ENCODE measurements around the gene ATAT1. TPM values are rescaled to one million over a fixed set of nuclear protein-coding genes. Genes with fewer than 3 reads are reported as not detected.
A peak's percentile ranks its signal among the peaks of the same experiment; 100 is the strongest.

ATAT1 gene
- total RNA-seq, 1 donor from 2014 or later, result 2.7 TPM

GRCh38 chr6:30670760-30671527 lies 44.3 kb downstream of the ATAT1 start:
- Histone ChIP-seq H3K9me3 (replicated peaks) (no peaks in the 10 kb centered on the region), H3K4me3 (no peak overlapping the region), H3K36me3 (peaks cover 54% of the 10 kb centered on the region), H3K27me3 (ENCODE audit: low read depth) (no peaks in the 10 kb centered on the region), H3K4me1 (peaks cover 25% of the 10 kb centered on the region), H3K27ac (replicated peaks) (no peak overlapping the region)
- no peak for TF ChIP-seq CTCF (IDR thresholded peaks at IDR 0.05; ENCODE audit: borderline replicate concordance)
- no peak for DNase-seq
- intact Hi-C loops (cut with micrococcal nuclease), result no loop called here

- peak; percentile 96 for DNase-seq
- Histone ChIP-seq H3K9me3 (replicated peaks) (no peaks in the 10 kb centered on the region), H3K4me1 (peaks cover 25% of the 10 kb centered on the region), H3K4me3 (peak within 1 kb of the TSS; percentile 89), H3K36me3 (peaks cover 53% of the 10 kb centered on the region), H3K27ac (replicated peaks) (peak within 1 kb of the TSS; percentile 87), H3K27me3 (ENCODE audit: low read depth) (no peaks in the 10 kb centered on the region)
- intact Hi-C loops (cut with micrococcal nuclease), result no loop called here
- peak; percentile 93 for TF ChIP-seq CTCF (IDR thresholded peaks at IDR 0.05; ENCODE audit: borderline replicate concordance)
Observed at GRCh38 chr6:30672445-30673253, 46.0 kb downstream of the ATAT1 start, which contains the start of gene DHX16. TSS of gene DHX16 (minus strand) at chr6:30673006. CDS start at chr6:30672841, 165 bp downstream.

- Histone ChIP-seq H3K4me1 (peaks cover 47% of the 10 kb centered on the region), H3K27ac (replicated peaks) (no peak overlapping the region), H3K36me3 (peaks cover 44% of the 10 kb centered on the region), H3K27me3 (ENCODE audit: low read depth) (no peaks in the 10 kb centered on the region), H3K9me3 (replicated peaks) (no peaks in the 10 kb centered on the region), H3K4me3 (no peak overlapping the region)
- DNase-seq, result no peak
- intact Hi-C loops (cut with micrococcal nuclease), result no loop called here
- no peak for TF ChIP-seq CTCF (IDR thresholded peaks at IDR 0.05; ENCODE audit: borderline replicate concordance)
Observed at GRCh38 chr6:30676660-30677285, 50.1 kb downstream of the ATAT1 start.

GRCh38 chr6:30678964-30679726 lies 52.5 kb downstream of the ATAT1 start:
- Histone ChIP-seq H3K4me1 (peaks cover 57% of the 10 kb centered on the region), H3K4me3 (peak overlapping the region; percentile 83), H3K36me3 (peaks cover 44% of the 10 kb centered on the region), H3K9me3 (replicated peaks) (no peaks in the 10 kb centered on the region), H3K27ac (replicated peaks) (peak overlapping the region; percentile 43), H3K27me3 (ENCODE audit: low read depth) (no peaks in the 10 kb centered on the region)
- intact Hi-C loops (cut with micrococcal nuclease), result loop anchor here (2.0 kb wide), 1 partner anchor 44 kb away; no protein-coding TSS in a partner anchor
- DNase-seq, result peak; percentile 88
- peak; percentile 98 for TF ChIP-seq CTCF (IDR thresholded peaks at IDR 0.05; ENCODE audit: borderline replicate concordance)

All from left ventricle myocardium inferior (tissue), 1 donor.